IPS DF 19.7 (cell line): ENCODE results near the gene INSIG1.

Source experiments
- DNase-seq: peaks from one replicate; pipeline ENCODE4 v3.0.0-alpha.2; 2013; ENCODE audit warnings: low read depth, low spot score

Gene INSIG1

DNA sequence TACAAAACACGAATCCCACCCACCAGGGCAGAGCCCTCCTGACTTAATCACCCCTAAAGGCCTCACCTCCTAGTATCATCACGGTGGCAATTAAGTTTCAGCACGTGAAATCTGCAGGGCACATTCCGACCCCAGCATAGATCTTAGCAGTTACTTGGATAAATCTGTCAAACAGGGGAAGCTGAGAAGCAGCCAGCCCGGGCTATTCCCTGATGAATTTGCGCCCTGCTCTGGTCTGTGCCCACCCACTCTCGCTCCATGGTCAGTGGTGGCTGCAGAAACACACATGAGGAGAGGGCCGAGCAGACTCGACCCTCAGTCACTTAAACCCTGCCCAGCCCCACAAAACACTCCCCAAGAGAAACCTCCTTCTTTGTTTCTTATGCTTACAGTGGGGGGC is 28.7 kb downstream of the INSIG1 start:
- DNase-seq, result no peak

- DNase-seq, result no peak
These were observed 30.1 kb downstream of the INSIG1 start for GRCh38 chr7:155327590-155328320.

DNA sequence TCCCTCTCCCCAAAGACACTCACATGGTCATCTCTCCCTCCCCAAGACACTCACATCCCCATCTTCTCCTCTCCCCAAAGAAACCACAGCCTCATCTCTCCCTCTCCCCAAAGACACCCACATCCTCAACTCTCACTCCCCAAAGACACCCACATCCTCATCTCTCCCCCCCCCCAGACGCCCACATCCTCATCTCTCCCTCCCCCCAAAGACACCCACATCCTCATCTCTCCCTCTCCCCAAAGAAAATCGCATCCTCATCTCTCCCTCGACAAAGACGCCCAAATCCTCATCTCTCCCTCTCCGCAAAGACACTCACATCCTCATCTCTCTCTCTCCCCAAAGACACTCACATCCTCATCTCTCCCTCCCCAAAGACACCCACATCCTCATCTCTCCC is 31.5 kb downstream of the INSIG1 start:
- no peak for DNase-seq

- DNase-seq, result no peak
These were observed 33.7 kb downstream of the INSIG1 start for GRCh38 chr7:155331396-155331795.

- DNase-seq, result no peak
These were observed 35.9 kb downstream of the INSIG1 start for GRCh38 chr7:155333346-155334234.

- DNase-seq, result no peak
These were observed 39.3 kb downstream of the INSIG1 start for GRCh38 chr7:155336812-155337602.

- DNase-seq, result no peak
These were observed 40.4 kb downstream of the INSIG1 start for GRCh38 chr7:155337946-155338631.

GRCh38 chr7:155338632-155339320 is 41.1 kb downstream of the INSIG1 start:
- no peak for DNase-seq

- DNase-seq, result no peak
These were observed 41.8 kb downstream of the INSIG1 start for GRCh38 chr7:155339474-155339873.

- DNase-seq, result no peak
These were observed 42.4 kb downstream of the INSIG1 start for GRCh38 chr7:155340071-155340531.

GRCh38 chr7:155340721-155341120 is 43.0 kb downstream of the INSIG1 start:
- no peak for DNase-seq

DNA sequence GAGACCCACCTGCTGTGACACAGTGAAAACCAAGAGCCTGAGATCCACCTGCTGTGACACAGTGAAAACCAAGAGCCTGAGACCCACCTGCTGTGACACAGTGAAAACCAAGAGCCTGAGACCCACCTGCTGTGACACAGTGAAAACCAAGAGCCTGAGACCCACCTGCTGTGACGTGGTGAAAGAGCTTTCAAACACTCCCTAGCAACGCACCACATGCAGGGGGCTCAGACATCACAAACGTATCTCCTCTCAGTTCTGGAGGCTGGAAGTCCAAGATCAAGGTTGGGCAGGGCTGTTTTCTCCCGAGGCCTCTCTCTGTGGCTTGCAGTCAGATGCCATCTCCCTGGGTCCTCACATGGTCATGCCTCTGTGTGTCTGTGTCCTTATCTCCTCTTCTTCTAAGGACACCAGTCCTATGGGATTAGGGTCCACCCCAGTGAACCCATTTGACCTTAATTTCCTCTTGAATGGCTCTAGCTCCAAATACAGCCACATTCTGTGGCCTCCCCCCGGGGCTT is 43.8 kb downstream of the INSIG1 start:
- DNase-seq, result no peak

DNA sequence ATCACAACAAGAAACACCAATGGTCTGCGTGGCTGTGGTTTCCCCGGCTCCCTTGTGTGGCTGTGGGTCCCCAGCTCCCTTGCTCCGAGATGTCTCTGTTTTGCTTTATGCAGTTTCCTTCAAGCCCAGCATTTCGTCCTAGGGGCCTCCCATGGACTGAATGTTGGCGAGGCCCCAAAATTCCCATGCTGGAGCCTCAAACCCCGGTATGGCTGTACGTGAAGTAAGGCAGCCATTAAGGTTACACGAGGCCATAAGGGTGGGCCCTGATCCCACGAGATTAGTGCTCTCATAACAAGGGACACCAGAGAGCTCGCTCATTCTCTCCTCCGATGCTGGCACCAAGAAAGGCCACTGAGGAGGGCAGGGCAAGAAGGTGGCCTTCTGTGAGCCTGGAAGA is 44.6 kb downstream of the INSIG1 start:
- DNase-seq, result no peak

DNA sequence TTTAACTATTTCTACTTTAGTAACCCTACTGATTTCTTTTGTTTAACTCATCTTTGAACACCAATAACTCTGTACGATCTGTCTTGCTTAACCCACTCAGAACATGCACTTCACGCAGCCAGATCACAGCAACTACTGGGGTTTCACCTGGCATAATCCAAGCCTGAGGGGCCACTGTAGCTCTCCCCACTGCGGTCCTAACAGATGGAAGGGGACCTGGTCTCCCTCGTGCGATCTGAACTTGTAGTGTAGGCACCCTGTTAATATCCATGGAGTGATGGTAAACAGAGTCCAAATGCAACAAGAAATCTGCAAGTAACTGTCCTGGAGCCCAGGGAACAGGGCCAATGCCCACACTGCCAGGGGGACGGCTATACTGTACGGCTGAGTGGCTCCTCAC is 45.5 kb downstream of the INSIG1 start:
- DNase-seq, result no peak

DNA sequence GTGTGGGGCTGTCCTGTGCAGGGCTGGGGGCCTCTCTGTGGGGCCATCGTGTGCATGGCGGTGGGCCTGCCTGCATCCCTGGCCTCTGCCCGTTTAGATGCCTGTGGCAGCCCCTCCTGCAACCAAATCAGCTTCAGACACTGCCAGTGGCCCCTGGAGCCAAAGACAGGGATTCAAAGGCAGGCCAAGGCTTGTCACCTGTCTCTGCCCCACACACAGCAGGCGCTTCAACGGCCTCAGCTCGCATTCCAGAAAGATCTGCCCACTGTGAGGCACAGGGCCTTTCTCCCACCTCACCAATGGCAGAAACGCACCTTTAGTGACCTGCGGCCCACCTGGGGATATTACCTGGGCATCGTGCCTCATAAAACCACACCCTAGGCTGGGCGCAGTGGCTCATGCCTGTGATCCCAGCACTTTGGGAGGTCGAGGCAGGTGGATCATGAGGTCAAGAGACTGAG is 46.0 kb downstream of the INSIG1 start:
- DNase-seq, result no peak

GRCh38 chr7:155344270-155344617 is 46.6 kb downstream of the INSIG1 start:
- no peak for DNase-seq

- DNase-seq, result peak; percentile 40
These were observed 47.1 kb downstream of the INSIG1 start for GRCh38 chr7:155344618-155345433.

DNA sequence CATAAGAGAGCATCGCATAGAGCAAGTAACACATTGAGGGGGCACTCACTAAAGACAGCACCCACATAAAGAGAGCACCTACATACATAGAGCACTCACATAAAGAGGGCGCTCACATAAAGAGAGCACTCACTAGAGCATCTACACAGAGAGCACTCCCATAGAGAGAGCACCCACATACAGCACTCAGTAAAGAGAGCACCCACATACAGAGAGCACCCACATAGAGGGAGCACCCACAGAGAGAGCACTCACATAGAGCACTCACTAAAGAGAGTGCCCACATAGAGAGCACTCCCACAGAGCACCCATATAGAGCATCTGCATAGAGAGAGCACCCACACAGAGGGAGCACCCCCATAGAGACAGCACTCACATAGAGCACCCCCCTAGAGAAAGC is 47.8 kb downstream of the INSIG1 start:
- DNase-seq, result no peak

DNA sequence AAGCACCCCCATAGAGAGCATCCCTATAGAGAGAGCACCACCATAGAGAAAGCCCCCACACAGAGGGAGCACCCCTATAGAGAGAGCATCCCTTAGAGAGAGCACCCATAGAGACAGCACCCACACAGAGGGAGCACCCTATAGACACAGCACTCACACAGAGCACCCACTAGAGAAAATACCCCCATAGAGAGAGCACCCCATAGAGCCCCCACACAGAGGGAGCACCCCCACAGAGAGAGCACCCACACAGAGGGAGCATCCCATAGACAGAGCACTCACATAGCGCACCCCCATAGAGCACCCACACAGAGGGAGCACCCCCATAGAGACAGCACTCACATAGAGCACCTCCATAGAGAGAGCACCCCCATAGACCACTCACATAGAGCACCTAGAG is 48.6 kb downstream of the INSIG1 start:
- no peak for DNase-seq

DNA sequence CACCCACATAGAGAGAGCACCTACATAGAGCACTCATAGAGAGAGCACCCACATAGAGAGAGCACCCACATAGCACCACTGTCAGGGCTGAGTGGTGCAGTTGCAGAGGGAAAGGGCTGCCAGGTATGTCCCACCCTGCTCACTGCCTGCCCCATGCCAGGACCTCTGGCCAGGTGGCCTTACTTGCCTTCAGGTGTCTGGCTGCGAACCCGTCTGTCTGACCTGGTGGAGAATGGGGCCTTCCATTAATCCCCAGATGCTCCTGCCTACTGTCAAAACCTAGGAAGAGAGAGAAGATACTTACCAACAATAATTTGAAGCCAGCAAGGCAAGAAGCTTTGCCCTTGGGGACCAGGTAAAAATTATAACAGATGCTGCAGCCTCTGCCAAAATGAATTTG is 51.1 kb downstream of the INSIG1 start:
- no peak for DNase-seq
